T-helper 2 cell treated with Interferon-gamma antibody and Interleukin-4, amounts not matched to agents 100 ng/mL and 5 ng/mL, for 36 hours (primary cell): ENCODE data around the gene TOP3A. TPM values are rescaled to one million over a fixed set of nuclear protein-coding genes. Genes with fewer than 3 reads are reported as not detected.

Experiments
- intact Hi-C: fragments of 100-400 bp; cut with micrococcal nuclease; formaldehyde crosslinking; loops from one replicate; pipeline ENCODE4 v1.15.1; 2023
- total RNA-seq: library from RNA; stranded (reverse); gene quantifications from 2 replicates; pipeline ENCODE4 v1.2.3, GENCODE V29; 2022

The TOP3A gene
- total RNA-seq, 1 donor from 2014 or later = 69.4 TPM

GRCh38 chr17:18256351-18256750 lies 58.4 kb downstream of the TOP3A start:
- intact Hi-C loops = no loop called here

GRCh38 chr17:18254888-18255649 lies 59.7 kb downstream of the TOP3A start:
- intact Hi-C loops = no loop called here

GRCh38 chr17:18253947-18254821 lies 60.6 kb downstream of the TOP3A start:
- intact Hi-C loops = no loop called here

GRCh38 chr17:18253187-18253884 lies 61.5 kb downstream of the TOP3A start:
- intact Hi-C loops = no loop called here

GRCh38 chr17:18252160-18252559 lies 62.6 kb downstream of the TOP3A start:
- intact Hi-C loops = no loop called here

- intact Hi-C loops = no loop called here
These were observed 63.6 kb downstream of the TOP3A start for GRCh38 chr17:18251204-18251603.

- intact Hi-C loops = no loop called here
These were observed 64.1 kb downstream of the TOP3A start for GRCh38 chr17:18250708-18251107.

- intact Hi-C loops = no loop called here
These were observed 64.5 kb downstream of the TOP3A start for GRCh38 chr17:18250259-18250658.

- intact Hi-C loops = no loop called here
These were observed 66.0 kb downstream of the TOP3A start for GRCh38 chr17:18248811-18249210.

GRCh38 chr17:18248300-18248731 lies 66.5 kb downstream of the TOP3A start:
- intact Hi-C loops = no loop called here

GRCh38 chr17:18247613-18248001 lies 67.2 kb downstream of the TOP3A start:
- intact Hi-C loops = no loop called here

- intact Hi-C loops = no loop called here
These were observed 67.7 kb downstream of the TOP3A start for GRCh38 chr17:18246880-18247612.

- intact Hi-C loops = no loop called here
These were observed 68.6 kb downstream of the TOP3A start for GRCh38 chr17:18246109-18246725.

- intact Hi-C loops = no loop called here
These were observed 69.6 kb downstream of the TOP3A start for GRCh38 chr17:18245038-18245776.

- intact Hi-C loops = no loop called here
These were observed 73.4 kb downstream of the TOP3A start for GRCh38 chr17:18241229-18241871.

GRCh38 chr17:18240449-18240848 lies 74.3 kb downstream of the TOP3A start:
- intact Hi-C loops = no loop called here

- intact Hi-C loops = no loop called here
These were observed 76.5 kb downstream of the TOP3A start for GRCh38 chr17:18238299-18238698.

GRCh38 chr17:18237461-18237860 lies 77.3 kb downstream of the TOP3A start:
- intact Hi-C loops = no loop called here

GRCh38 chr17:18236494-18236893 lies 78.3 kb downstream of the TOP3A start:
- intact Hi-C loops = no loop called here
